SK-N-MC (cell line): ENCODE measurements around the gene TYRO3.

Experiments used
- EZH2 ChIP-seq: fragments of 200-600 bp; sonication (generic); IDR thresholded peaks from one replicate; pipeline ENCODE4 v1.6.1; 2017; ENCODE audit warnings: antibody characterized with exemption
- POLR2AphosphoS5 ChIP-seq: IDR thresholded peaks from 2 replicates; pipeline ENCODE4 v1.6.1; 2012; ENCODE audit warnings: mild to moderate bottlenecking, low read depth, low read length, borderline replicate concordance

- TF ChIP-seq POLR2AphosphoS5 (no peak), EZH2 (no peak)
These were observed 46.0 kb upstream of the TYRO3 start for GRCh38 chr15:41512940-41513505.
